Peyer's patch (tissue), 4 donors: Measurements from ENCODE around the gene KRTAP10-12.

ENCODE experiments used
- POLR2A ChIP-seq, 2 donors: fragments of 450-650 bp; IDR thresholded peaks; one replicate each; pipeline ENCODE4 v1.5.1; 2017; ENCODE audit warnings: antibody characterized with exemption in 2 of 2, mild to moderate bottlenecking in 2 of 2, moderate library complexity in 2 of 2
- TF ChIP-seq, protein P1 (sequence below), 6 experiments: fragments of 450-650 bp in 4 of 6; fragments of 200-600 bp in 2 of 6; sonication (generic) in 1 of 6; IDR thresholded peaks; one replicate each; pipeline ENCODE4 v1.5.1; 2017 to 2019; ENCODE audit warnings: antibody characterized with exemption in 6 of 6, mild to moderate bottlenecking in 3 of 6, moderate library complexity in 1 of 6

GRCh38 chr21:44734026-44734745 lies 37.2 kb downstream of the KRTAP10-12 start:
- TF ChIP-seq POLR2A (IDR thresholded peaks at IDR 0.05): no peak
- TF ChIP-seq, protein P1, sequence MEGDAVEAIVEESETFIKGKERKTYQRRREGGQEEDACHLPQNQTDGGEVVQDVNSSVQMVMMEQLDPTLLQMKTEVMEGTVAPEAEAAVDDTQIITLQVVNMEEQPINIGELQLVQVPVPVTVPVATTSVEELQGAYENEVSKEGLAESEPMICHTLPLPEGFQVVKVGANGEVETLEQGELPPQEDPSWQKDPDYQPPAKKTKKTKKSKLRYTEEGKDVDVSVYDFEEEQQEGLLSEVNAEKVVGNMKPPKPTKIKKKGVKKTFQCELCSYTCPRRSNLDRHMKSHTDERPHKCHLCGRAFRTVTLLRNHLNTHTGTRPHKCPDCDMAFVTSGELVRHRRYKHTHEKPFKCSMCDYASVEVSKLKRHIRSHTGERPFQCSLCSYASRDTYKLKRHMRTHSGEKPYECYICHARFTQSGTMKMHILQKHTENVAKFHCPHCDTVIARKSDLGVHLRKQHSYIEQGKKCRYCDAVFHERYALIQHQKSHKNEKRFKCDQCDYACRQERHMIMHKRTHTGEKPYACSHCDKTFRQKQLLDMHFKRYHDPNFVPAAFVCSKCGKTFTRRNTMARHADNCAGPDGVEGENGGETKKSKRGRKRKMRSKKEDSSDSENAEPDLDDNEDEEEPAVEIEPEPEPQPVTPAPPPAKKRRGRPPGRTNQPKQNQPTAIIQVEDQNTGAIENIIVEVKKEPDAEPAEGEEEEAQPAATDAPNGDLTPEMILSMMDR (IDR thresholded peaks at IDR 0.05): no peak
